ENCODE results near the gene MYO5B.

DNA sequence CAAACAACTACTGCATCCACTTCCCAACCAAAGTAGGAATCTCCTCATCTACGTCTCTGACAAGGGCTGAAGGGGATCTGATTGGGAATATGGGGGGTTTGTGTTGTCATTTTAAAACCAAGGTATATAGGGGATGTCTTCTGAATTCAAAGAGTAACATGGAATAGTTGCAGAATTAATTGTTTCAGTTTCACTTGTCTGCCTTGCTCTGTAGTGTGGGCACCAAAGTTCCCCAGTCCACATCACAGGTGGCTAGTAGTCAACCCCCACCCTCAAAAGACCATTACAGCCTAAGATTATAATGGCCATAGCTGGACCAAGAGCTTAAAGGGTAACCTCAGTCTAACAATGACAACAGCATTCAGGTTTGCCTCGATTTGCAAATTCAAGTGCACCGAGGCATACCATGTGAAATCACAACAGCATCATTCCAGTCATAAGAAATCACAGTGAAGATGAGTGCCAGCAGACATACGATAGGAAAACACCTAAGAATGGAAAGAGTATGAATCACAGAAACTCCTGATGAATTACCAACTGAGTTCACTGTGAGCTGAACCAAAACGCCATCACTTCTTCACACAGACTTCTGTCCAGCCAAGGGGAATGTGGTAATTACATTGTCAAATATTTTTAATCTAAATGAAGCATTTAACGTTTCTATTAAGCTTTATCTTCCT is 52.4 kb downstream of the MYO5B start:
- TF ChIP-seq, protein P1, sequence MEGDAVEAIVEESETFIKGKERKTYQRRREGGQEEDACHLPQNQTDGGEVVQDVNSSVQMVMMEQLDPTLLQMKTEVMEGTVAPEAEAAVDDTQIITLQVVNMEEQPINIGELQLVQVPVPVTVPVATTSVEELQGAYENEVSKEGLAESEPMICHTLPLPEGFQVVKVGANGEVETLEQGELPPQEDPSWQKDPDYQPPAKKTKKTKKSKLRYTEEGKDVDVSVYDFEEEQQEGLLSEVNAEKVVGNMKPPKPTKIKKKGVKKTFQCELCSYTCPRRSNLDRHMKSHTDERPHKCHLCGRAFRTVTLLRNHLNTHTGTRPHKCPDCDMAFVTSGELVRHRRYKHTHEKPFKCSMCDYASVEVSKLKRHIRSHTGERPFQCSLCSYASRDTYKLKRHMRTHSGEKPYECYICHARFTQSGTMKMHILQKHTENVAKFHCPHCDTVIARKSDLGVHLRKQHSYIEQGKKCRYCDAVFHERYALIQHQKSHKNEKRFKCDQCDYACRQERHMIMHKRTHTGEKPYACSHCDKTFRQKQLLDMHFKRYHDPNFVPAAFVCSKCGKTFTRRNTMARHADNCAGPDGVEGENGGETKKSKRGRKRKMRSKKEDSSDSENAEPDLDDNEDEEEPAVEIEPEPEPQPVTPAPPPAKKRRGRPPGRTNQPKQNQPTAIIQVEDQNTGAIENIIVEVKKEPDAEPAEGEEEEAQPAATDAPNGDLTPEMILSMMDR (IDR thresholded peaks at IDR 0.05; ENCODE audit: low read depth, low read length, missing input control) = no peak
- TF ChIP-seq, protein P2, sequence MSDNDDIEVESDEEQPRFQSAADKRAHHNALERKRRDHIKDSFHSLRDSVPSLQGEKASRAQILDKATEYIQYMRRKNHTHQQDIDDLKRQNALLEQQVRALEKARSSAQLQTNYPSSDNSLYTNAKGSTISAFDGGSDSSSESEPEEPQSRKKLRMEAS (IDR thresholded peaks at IDR 0.05) = no peak
- TF ChIP-seq EGR1 (IDR thresholded peaks at IDR 0.05; ENCODE audit: low read depth in 2 of 2) (no peak), YY1 (IDR thresholded peaks at IDR 0.05) (no peak), SP1 (IDR thresholded peaks at IDR 0.05) (no peak), FOXA1 (IDR thresholded peaks at IDR 0.05) (no peak), TAF1 (conservative IDR thresholded peaks at IDR 0.05) (no peak), RAD21 (IDR thresholded peaks at IDR 0.05) (no peak)

Measured in liver (tissue), 3 donors.